Stimulated activated naive CD8-positive, alpha-beta T cell treated with anti-CD3 and anti-CD28 coated beads, Interleukin-15, Interleukin-2, amounts not matched to agents 100 U/mL and 50 U/mL, for 24 hours (primary cell): ENCODE results near the gene ADAM12.
A peak's percentile ranks its signal among the peaks of the same experiment; 100 is the strongest.

ENCODE experiments used
- ATAC-seq: fragments of 150-1000 bp; cut with Tn5 transposase; one replicate; pipeline ENCODE4 v1.10.0; 2021
- DNase-seq: peaks from one replicate; pipeline ENCODE4 v3.0.0; 2021

Gene ADAM12

DNA sequence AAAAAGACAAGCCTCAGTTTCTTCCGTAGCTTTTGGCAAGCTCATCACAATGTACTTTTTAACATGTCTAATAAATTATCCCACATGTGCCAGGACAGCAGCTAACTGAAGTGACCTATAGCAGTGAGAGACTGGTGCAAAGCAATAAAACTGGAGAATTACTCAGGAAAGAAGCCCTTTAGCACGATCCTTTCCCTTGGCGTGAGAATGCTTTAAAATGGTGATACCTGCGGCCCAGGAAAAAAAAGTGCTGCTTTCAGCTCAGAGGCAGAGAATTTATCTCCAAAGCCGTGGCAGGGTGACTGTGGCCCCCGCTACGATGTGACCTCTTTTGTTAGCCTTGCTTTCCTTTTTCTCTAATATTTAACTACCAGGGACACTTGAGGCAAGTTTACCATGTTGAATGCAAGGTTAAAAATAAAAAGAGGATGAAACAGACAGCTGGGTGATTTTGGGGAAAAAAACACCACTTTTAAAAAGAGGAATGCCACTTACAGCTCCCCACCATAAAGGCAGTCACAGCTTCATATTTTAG is 307.9 kb downstream of the ADAM12 start:
- DNase-seq (no peak), ATAC-seq (no peak)

DNA sequence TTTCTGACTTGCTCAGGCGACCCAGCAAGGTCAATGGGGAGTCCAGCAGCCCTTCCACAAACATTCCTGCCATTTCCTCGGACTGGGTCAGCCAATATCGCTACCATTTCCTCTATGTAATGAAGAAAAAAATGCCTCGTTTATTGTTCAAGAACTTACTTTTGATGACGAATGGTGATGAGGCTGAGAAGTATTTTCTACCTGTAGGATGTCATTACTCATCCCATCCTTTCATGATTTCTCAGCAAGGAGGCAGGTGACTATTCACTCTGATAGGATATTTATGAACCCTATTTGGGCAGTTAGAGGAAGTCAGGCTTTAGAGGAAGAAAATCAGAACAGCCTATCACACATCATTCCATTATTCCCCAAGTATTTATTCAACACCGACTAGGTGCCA is 313.3 kb downstream of the ADAM12 start:
- DNase-seq (no peak), ATAC-seq (no peak)

DNA sequence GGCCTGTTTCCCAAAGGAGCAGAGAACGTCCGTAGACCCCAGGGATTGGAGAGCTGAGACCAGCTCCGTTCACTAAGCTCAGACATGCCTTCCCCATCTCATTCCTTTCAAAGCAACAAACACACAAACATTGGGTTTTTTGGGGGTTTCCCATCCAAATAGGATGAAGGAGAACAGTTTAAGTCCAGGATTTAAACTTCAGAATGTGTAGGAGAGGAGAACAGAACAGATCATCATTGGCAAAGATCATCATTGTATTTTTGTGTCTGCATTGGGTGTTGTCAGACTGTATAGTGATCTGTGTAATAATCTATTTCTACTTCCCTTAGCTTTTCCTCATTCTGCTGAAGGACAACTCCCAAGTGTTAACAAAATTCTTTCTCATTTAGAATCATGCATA is 314.0 kb downstream of the ADAM12 start:
- DNase-seq (no peak), ATAC-seq (no peak)

DNA sequence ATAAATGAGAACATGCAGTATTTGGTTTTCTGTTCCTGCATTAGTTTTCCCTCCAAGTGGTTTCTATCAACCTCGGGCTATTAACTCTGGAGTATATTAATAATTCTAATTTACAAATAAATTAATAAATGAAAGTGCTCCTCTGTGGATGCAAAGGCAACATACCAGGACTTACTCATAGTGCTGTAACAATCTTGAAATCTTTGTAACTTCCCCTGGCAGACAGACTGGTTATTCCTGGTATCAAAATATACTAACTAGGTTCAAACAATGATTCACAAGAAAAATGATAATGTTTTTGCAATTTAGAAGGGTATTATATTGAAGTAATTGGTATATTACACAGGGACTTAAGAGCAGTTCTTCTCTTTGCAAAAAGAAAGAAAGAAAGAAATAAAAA is 314.7 kb downstream of the ADAM12 start:
- DNase-seq = no peak
- ATAC-seq = no peak

DNA sequence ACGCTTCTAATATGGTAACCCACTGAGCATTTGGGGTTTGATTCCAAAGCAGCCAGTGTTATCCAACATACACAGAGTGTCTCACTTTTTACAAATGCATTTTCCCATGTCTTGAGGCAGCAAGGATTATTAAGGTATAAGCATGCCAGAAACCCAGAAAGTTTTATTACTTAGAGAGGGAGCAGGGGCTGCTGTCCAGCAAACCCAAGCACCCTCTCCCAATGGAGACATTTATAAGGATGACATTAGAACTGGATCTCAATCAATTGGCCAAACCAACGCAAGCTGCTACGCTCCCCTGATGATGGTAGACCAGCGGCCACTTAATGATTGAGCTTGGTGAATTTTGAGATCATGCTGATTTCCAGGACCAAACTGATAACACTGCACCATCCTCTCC is 315.7 kb downstream of the ADAM12 start:
- DNase-seq (no peak), ATAC-seq (no peak)

DNA sequence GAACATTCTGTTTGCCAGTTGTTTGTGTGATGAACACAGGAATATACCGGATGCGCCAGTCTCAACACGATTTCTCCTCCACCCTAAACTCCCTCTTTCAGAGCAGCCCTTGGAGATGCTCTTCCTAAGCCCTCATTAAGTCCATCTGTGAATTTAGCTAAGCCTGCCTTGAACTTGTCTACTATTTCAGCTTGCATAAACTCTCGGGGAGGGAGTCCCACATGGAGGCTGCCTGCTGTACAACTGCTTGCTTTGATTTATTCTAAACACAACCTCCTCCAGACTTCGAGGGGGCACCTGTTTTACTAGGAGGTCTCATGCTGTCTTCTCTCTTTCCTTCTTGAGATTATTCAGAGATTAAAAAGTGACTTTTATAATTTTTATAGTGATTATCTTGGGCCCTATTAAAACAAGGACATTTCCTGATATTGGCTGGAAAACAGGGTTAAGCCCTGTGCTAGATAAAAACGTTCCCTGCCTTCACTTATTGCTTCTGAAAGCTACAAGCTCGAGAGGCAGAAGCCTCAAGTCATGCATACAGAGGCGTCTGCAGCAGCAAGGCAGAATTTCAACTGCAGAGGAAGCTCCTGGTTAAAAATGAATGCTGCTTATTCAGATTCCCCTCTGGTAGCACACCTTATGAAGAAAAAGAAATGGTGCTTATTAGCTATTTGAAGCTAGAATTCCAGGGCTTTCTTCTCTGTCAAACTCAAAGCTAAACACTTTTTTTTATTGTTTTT is 317.6 kb downstream of the ADAM12 start:
- ATAC-seq = no peak
- no peak for DNase-seq

DNA sequence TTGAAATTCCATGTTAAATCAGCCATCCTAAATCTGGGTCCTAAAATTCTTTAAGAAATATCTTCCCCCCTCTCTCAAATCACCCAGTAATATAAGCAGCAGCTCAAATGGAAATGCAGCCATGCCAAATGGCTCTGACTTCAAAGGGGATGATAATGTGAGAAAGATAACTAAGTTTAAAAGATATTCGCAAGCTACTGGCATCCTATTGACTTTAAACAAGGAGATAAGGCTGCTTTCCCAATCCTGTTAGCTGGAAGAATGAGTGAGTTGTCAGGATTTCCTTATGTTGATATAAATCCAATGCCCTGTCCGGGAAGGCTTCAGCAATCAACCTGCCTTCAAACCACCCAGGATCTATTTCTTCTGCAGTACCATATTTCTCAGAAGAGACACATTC is 320.0 kb downstream of the ADAM12 start:
- DNase-seq (no peak), ATAC-seq (no peak)

DNA sequence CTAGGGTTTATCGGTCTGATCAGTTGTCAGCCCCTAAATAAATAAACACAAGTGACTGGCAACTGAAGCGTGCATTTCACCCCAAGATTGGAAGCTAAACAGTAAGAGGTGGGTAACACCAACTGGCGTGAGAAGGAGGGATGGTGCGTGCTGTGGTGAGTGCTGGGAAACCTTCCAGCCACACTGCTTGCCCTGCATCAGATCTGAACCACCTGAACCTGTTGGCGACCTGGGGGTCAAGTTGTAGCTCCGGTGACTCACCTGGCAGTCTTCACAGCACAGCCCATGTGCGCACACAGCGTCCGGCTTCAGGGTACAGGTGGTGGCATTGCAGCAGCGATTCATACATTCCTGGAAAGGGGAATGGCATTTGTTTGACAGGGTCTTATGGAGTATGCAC is 321.8 kb downstream of the ADAM12 start:
- ATAC-seq = no peak

DNA sequence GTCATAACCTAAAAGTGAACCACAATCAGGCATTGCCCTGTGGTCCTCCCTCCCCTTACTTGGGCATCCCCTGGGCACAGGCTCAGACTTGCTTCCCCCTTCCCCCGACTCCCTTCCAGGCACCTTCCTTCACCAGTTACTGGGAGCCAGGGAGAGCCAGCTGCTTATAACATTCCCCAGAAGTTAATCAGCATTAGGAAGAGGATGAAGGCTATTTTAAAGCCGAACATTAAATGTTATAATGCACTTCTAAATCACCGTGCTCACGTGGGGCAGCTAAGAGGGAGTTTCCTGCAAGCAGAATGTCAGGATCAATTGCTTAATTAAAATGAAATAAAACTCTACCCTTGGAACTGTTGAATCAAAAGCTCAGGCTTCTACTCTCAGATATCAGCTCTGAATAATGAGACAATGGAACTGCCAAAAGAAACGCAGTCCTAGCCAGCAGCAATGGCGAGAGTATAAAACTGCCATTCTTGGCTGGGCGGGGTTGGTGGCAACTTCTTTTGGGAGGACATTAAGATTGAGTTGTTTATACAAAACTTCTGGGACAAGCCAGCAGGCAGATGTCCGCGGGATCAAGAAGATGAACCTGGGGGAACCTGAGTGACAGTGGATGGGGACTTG is 322.4 kb downstream of the ADAM12 start:
- ATAC-seq (no peak), DNase-seq (no peak)

More for the DNA sequence above, 321.8 kb downstream of the ADAM12 start:
- DNase-seq = no peak

DNA sequence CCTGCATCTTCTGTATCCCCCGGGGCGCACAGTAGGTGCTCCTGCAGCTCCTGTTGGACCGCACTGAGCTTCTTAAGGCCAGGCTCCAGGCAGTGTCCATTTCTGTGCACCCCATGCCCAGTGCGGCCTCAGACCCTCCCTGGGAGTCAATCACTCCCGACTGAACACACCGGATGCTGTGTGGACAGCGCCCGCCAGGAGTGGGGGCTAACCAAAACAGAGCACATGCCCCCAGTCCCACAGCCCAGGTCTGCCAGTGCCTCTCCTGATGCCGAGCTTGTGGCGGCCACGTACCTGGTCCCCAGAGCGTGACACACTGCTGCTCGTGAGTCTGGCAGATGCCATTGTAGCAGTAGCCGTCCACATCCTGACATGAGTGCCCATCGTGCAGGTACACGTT is 323.8 kb downstream of the ADAM12 start:
- DNase-seq (no peak), ATAC-seq (no peak)

DNA sequence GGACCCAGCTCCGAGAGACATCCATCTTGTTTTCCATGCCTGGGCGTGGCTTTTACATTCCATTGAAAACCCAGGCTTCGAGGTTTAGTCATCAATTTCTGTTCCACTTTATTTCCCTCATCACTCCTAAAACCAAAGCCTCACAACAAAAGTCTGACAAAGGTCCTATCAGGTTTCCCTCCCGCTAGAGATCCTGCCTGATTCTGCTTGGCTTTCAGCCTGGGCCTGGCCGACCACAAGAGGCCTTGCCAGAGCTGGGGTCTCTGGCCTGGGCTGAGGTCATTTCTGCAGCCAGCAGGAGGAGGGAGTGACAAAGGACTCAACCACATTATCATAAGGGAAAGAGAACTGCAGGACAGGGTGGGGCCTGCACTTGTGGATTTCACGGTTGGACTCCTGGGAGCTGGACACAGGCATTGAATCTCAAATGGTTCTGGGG is 324.9 kb downstream of the ADAM12 start:
- ATAC-seq (no peak), DNase-seq (no peak)

DNA sequence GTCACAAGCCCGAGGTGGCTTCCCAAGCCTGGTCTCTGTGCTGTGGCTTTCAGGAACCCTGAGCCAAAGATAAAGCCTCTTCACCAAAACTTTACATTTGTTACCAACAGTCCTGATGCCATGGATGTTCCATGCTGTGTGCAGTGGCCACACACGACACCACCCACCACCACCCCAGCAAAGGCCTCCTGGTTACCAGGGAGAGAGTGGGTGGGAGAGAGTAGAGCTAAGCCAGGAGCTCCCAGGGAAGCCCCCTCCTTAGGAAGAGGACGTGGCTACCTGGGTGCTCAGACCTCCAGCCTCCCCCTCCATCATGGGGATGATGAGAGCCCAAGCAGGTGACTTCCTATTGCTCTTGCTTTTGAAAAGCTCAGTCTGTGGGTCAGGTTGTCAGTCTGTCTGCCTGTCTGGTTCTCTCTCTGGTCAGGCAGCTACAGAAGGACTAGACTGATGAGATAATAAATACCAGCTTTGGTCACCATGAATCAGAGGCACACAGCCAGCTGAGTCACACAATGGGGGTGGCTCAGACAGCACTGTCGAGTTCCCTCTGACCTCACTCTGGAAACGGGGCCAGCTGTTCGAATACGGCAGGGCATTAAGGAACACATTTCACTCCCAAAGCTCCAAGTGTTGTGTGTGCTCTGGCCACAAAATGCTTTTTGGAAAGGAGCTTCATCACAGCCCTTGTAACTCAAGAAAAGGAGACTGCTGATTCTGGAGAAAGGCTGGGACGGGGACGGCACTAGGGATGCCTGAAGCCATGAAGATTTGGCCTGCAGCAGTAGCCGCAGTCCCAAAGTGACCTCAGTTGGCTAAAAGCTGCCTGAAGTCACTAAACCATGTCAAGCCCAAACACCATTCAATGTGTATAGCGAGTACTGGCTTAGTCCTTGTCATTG is 325.9 kb downstream of the ADAM12 start:
- ATAC-seq (peak; percentile 41), DNase-seq (no peak)

DNA sequence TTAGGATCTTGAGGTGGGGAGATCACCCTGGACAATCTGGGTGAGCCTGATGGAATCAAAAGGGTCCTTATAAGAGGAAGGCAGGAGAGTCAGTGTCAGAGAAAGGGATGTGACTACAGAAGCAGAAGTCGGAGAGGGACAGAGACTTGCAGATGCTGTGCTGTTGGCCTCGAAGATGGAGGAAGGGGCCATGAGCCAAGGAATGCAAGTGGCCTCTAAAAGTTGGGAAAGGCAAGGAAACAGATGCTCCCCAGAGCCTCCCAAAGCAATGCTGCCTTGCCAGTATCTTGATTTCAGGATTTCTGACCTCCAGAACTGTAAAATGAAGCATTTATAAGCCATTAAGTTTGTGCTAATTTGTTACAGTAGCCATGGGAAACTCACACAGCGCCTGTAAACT is 326.8 kb downstream of the ADAM12 start:
- no peak for ATAC-seq
- no peak for DNase-seq

DNA sequence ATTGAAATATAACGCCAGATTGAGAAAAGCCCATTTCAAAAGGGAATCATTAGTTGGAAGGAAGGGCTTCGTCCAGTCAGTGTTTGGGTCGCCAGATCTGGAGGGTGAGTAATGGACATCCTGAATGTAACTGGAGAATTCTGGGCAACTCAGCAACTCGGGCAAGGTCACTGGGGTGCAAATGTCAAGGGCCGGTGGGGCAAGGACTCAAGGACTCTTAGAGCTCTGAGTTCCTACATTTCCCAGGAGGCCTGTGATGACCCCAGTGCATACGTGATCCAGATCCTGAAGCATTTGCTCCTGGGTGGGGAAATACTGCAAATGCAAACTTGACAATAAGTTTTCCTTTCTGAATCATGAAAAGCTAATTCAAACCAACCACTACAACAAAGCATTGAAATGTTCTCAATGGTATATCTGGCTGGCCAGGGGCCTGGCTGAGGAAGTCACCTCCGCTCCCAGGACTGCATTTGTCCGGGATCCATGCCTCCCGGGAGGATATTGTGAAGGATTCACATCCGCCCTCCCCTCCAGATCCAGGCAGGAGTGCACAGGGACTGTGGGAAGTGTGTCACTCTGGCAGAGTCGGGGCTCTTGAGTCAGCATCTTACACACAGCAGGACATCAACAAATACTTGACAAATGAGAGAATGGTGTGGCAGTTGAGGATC is 327.9 kb downstream of the ADAM12 start:
- no peak for ATAC-seq
- DNase-seq = no peak

DNA sequence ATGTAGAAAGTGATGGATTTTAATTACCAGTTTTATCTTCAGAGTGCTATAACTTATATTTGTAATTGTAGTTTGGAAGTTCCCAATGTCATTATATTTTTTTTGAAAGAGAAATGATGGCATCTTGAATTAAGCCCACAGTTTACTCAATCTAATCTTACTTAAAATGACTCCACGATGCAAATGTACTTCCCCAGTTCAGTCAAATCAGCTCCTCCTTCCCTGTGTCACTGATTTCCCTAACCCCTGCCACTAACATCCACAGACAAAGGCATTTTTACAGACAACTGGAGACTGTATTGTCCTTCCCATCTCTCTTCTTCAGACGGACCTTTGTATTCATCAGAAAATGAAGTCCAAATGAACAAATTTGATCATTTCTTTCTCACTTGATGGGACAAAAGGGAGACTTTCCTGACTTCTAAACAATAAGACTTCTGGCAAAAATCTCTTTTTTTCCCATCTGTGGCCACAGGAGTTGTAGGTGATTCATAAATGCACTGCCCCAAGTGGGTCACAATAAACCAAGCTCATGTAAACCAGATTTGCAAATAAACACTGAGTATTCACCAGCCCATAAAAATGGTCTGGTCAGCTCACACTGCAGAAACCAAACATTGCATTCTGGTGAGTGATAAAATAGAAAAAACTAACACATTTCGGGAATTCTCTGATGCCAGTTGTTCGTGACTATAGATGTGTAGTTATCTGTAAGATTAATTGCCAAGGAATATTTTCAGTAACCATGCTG is 329.0 kb downstream of the ADAM12 start:
- ATAC-seq = no peak
- DNase-seq = no peak

DNA sequence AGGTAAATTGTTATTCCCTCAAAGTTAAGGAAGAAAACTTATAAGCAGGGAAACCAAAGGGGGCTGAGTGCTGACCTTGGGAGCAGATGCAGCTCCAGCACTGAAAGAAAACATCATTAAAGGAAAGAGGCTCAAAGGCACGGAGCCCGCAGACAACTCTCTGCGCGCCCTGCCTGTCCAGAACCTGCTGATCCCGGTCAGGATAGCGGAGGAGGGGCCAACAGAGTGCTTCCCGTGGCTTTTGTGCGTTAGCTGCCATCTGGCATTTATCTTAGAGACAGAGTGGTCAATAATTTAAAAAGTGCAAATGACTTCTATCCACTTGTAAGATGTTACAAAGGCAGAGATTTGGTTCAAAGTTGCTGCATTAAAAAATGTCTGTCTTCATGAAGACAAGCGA is 329.8 kb downstream of the ADAM12 start:
- DNase-seq = no peak
- no peak for ATAC-seq

DNA sequence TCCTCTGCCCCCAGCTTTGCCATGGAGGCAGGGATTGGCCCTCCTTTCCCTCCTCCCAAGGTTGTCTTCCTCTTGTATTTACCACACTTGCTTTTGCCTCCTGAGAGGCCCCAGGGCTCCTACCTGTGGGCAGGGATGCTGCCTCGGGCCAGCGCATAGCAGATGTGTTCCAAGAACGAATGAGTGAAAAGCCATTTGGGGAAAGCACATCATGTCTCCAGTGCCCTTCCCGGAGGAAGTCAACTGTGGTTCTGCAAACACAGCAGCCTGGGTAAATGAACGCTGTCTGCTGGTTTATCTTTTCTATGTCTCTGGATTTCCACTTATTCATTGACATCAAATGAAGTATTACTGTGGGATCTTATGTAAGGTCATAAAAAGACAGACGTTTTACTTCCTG is 330.2 kb downstream of the ADAM12 start:
- no peak for ATAC-seq
- no peak for DNase-seq

DNA sequence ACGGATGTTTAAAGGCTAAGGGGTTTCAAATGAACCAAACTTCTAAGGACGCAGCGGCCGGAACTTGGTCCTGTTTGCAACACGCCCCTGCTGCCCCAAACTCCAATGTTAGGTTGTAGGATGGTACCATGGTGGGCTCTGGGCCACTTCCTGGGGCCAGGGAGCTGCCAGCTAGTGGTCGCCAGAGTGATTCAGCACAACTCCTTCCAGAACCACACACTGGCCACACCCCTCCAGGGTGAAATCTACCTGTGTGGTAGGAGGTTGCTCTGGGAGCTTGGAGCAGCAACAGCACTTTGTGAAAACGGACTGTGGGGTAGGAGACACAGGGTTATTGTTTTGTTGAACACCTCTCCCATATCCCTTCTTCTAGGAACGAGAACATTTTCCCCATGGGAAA is 330.8 kb downstream of the ADAM12 start:
- ATAC-seq = no peak
- no peak for DNase-seq

DNA sequence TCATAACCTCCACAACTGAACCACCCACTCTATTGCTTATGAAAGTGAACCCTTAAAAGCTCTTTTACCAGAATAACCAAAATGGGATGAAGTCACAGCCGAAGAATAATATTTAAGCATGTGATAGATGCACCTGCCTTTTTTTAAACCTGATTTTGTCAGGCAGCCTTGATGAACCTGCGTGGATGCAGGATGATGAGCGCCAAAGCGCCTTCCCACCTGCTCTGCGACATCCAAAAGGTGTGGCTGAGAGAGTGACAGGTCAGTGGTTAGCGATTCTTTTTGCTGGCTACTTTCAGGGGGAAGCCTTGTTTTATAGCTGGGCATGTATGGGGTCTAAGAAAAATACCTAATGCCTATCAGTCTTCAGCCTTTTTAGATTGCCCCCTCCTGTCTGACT is 334.1 kb downstream of the ADAM12 start:
- no peak for DNase-seq

DNA sequence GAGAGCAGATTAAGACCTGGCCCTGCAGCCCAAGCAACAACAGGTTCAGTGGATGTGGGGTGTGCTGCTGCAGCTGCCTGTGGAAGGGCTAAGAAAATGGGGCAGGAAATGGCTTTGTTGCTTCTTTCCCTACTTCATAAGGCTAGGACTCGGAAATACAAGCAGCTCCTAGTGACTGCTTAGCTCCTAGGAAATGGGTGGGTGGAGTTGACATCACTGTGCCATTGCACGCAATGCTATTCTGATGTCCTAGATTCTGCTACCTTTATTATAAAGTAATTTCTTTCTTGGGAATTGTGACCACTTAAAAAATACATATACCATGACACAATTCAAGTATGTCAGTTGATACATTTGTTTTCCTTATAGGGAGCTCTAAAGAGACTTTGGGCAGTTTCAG is 336.1 kb downstream of the ADAM12 start:
- no peak for DNase-seq
- ATAC-seq = no peak

More for the DNA sequence above, 334.1 kb downstream of the ADAM12 start:
- no peak for ATAC-seq
